ENCODE results near the gene TRIM24.
"Not testable (repeated sequence)": the region's sequence is repeated elsewhere in the genome, so short reads cannot be mapped to it uniquely, and the experiment has no call there.

TRIM24 gene

GRCh38 chr7:138491612-138492386 is 31.7 kb downstream of the TRIM24 start:
- DNase-seq = no peak
- H3K4me3 ChIP-seq (ENCODE audit: insufficient read depth, low read depth, low read length, poor library complexity, severe bottlenecking) = no peak overlapping the region
- H3K9me3 ChIP-seq (ENCODE audit: control insufficient read depth, low read length) = no peaks in the 10 kb centered on the region
- H3K36me3 ChIP-seq (ENCODE audit: control insufficient read depth, insufficient read depth, low read length) = no peaks in the 10 kb centered on the region
- no peaks in the 10 kb centered on the region for H3K4me1 ChIP-seq (ENCODE audit: control insufficient read depth, insufficient read depth, low read length, poor library complexity, severe bottlenecking)
- H3K27me3 ChIP-seq (replicated peaks; ENCODE audit: control insufficient read depth, insufficient read depth, low read length, poor library complexity, severe bottlenecking) = no peaks in the 10 kb centered on the region
- no peak overlapping the region for H3K27ac ChIP-seq (ENCODE audit: insufficient read depth, low read length, poor library complexity, severe bottlenecking)

- H3K9me3 ChIP-seq (ENCODE audit: control insufficient read depth, low read length) = no peaks in the 10 kb centered on the region
- DNase-seq = no peak
- no peaks in the 10 kb centered on the region for H3K36me3 ChIP-seq (ENCODE audit: control insufficient read depth, insufficient read depth, low read length)
- no peak overlapping the region for H3K27ac ChIP-seq (ENCODE audit: insufficient read depth, low read length, poor library complexity, severe bottlenecking)
- H3K4me3 ChIP-seq (ENCODE audit: insufficient read depth, low read depth, low read length, poor library complexity, severe bottlenecking) = no peak overlapping the region
- H3K4me1 ChIP-seq (ENCODE audit: control insufficient read depth, insufficient read depth, low read length, poor library complexity, severe bottlenecking) = no peaks in the 10 kb centered on the region
- no peaks in the 10 kb centered on the region for H3K27me3 ChIP-seq (replicated peaks; ENCODE audit: control insufficient read depth, insufficient read depth, low read length, poor library complexity, severe bottlenecking)
Observed at GRCh38 chr7:138492423-138492822, 32.4 kb downstream of the TRIM24 start.

GRCh38 chr7:138493535-138493934 is 33.5 kb downstream of the TRIM24 start:
- Histone ChIP-seq H3K27ac (ENCODE audit: insufficient read depth, low read length, poor library complexity, severe bottlenecking) (no peak overlapping the region), H3K27me3 (replicated peaks; ENCODE audit: control insufficient read depth, insufficient read depth, low read length, poor library complexity, severe bottlenecking) (no peaks in the 10 kb centered on the region), H3K9me3 (ENCODE audit: control insufficient read depth, low read length) (no peaks in the 10 kb centered on the region), H3K36me3 (ENCODE audit: control insufficient read depth, insufficient read depth, low read length) (no peaks in the 10 kb centered on the region), H3K4me1 (ENCODE audit: control insufficient read depth, insufficient read depth, low read length, poor library complexity, severe bottlenecking) (no peaks in the 10 kb centered on the region), H3K4me3 (ENCODE audit: insufficient read depth, low read depth, low read length, poor library complexity, severe bottlenecking) (no peak overlapping the region)
- no peak for DNase-seq

GRCh38 chr7:138495485-138495884 is 35.4 kb downstream of the TRIM24 start:
- DNase-seq = no peak
- no peaks in the 10 kb centered on the region for H3K36me3 ChIP-seq (ENCODE audit: control insufficient read depth, insufficient read depth, low read length)
- H3K9me3 ChIP-seq (ENCODE audit: control insufficient read depth, low read length) = no peaks in the 10 kb centered on the region
- no peak overlapping the region for H3K4me3 ChIP-seq (ENCODE audit: insufficient read depth, low read depth, low read length, poor library complexity, severe bottlenecking)
- no peaks in the 10 kb centered on the region for H3K4me1 ChIP-seq (ENCODE audit: control insufficient read depth, insufficient read depth, low read length, poor library complexity, severe bottlenecking)
- no peak overlapping the region for H3K27ac ChIP-seq (ENCODE audit: insufficient read depth, low read length, poor library complexity, severe bottlenecking)
- no peaks in the 10 kb centered on the region for H3K27me3 ChIP-seq (replicated peaks; ENCODE audit: control insufficient read depth, insufficient read depth, low read length, poor library complexity, severe bottlenecking)

GRCh38 chr7:138499340-138499739 is 39.3 kb downstream of the TRIM24 start:
- Histone ChIP-seq H3K36me3 (ENCODE audit: control insufficient read depth, insufficient read depth, low read length) (no peaks in the 10 kb centered on the region), H3K4me3 (ENCODE audit: insufficient read depth, low read depth, low read length, poor library complexity, severe bottlenecking) (no peak overlapping the region), H3K27me3 (replicated peaks; ENCODE audit: control insufficient read depth, insufficient read depth, low read length, poor library complexity, severe bottlenecking) (no peaks in the 10 kb centered on the region), H3K27ac (ENCODE audit: insufficient read depth, low read length, poor library complexity, severe bottlenecking) (no peak overlapping the region), H3K9me3 (ENCODE audit: control insufficient read depth, low read length) (no peaks in the 10 kb centered on the region), H3K4me1 (ENCODE audit: control insufficient read depth, insufficient read depth, low read length, poor library complexity, severe bottlenecking) (no peaks in the 10 kb centered on the region)
- DNase-seq = no peak

GRCh38 chr7:138500303-138500702 is 40.2 kb downstream of the TRIM24 start:
- not testable (repeated sequence) for DNase-seq; H3K27ac ChIP-seq (ENCODE audit: insufficient read depth, low read length, poor library complexity, severe bottlenecking); H3K4me3 ChIP-seq (ENCODE audit: insufficient read depth, low read depth, low read length, poor library complexity, severe bottlenecking); H3K36me3 ChIP-seq (ENCODE audit: control insufficient read depth, insufficient read depth, low read length); H3K27me3 ChIP-seq (replicated peaks; ENCODE audit: control insufficient read depth, insufficient read depth, low read length, poor library complexity, severe bottlenecking); H3K4me1 ChIP-seq (ENCODE audit: control insufficient read depth, insufficient read depth, low read length, poor library complexity, severe bottlenecking); H3K9me3 ChIP-seq (ENCODE audit: control insufficient read depth, low read length)

- Histone ChIP-seq H3K4me3 (ENCODE audit: insufficient read depth, low read depth, low read length, poor library complexity, severe bottlenecking) (no peak overlapping the region), H3K27ac (ENCODE audit: insufficient read depth, low read length, poor library complexity, severe bottlenecking) (no peak overlapping the region), H3K27me3 (replicated peaks; ENCODE audit: control insufficient read depth, insufficient read depth, low read length, poor library complexity, severe bottlenecking) (no peaks in the 10 kb centered on the region), H3K36me3 (ENCODE audit: control insufficient read depth, insufficient read depth, low read length) (no peaks in the 10 kb centered on the region), H3K9me3 (ENCODE audit: control insufficient read depth, low read length) (no peaks in the 10 kb centered on the region), H3K4me1 (ENCODE audit: control insufficient read depth, insufficient read depth, low read length, poor library complexity, severe bottlenecking) (no peaks in the 10 kb centered on the region)
- no peak for DNase-seq
Observed at GRCh38 chr7:138500892-138501291, 40.8 kb downstream of the TRIM24 start.

GRCh38 chr7:138502023-138502767 is 42.1 kb downstream of the TRIM24 start:
- Histone ChIP-seq H3K4me3 (ENCODE audit: insufficient read depth, low read depth, low read length, poor library complexity, severe bottlenecking) (no peak overlapping the region), H3K4me1 (ENCODE audit: control insufficient read depth, insufficient read depth, low read length, poor library complexity, severe bottlenecking) (no peaks in the 10 kb centered on the region), H3K27me3 (replicated peaks; ENCODE audit: control insufficient read depth, insufficient read depth, low read length, poor library complexity, severe bottlenecking) (no peaks in the 10 kb centered on the region), H3K36me3 (ENCODE audit: control insufficient read depth, insufficient read depth, low read length) (no peaks in the 10 kb centered on the region), H3K9me3 (ENCODE audit: control insufficient read depth, low read length) (no peaks in the 10 kb centered on the region), H3K27ac (ENCODE audit: insufficient read depth, low read length, poor library complexity, severe bottlenecking) (no peak overlapping the region)
- no peak for DNase-seq

GRCh38 chr7:138505361-138505873 is 45.4 kb downstream of the TRIM24 start:
- Histone ChIP-seq H3K36me3 (ENCODE audit: control insufficient read depth, insufficient read depth, low read length) (no peaks in the 10 kb centered on the region), H3K27me3 (replicated peaks; ENCODE audit: control insufficient read depth, insufficient read depth, low read length, poor library complexity, severe bottlenecking) (no peaks in the 10 kb centered on the region), H3K4me3 (ENCODE audit: insufficient read depth, low read depth, low read length, poor library complexity, severe bottlenecking) (no peak overlapping the region), H3K4me1 (ENCODE audit: control insufficient read depth, insufficient read depth, low read length, poor library complexity, severe bottlenecking) (no peaks in the 10 kb centered on the region), H3K27ac (ENCODE audit: insufficient read depth, low read length, poor library complexity, severe bottlenecking) (no peak overlapping the region), H3K9me3 (ENCODE audit: control insufficient read depth, low read length) (no peaks in the 10 kb centered on the region)
- no peak for DNase-seq

- Histone ChIP-seq H3K27me3 (replicated peaks; ENCODE audit: control insufficient read depth, insufficient read depth, low read length, poor library complexity, severe bottlenecking) (no peaks in the 10 kb centered on the region), H3K36me3 (ENCODE audit: control insufficient read depth, insufficient read depth, low read length) (peaks cover 4% of the 10 kb centered on the region), H3K4me3 (ENCODE audit: insufficient read depth, low read depth, low read length, poor library complexity, severe bottlenecking) (no peak overlapping the region), H3K4me1 (ENCODE audit: control insufficient read depth, insufficient read depth, low read length, poor library complexity, severe bottlenecking) (no peaks in the 10 kb centered on the region), H3K27ac (ENCODE audit: insufficient read depth, low read length, poor library complexity, severe bottlenecking) (no peak overlapping the region), H3K9me3 (ENCODE audit: control insufficient read depth, low read length) (no peaks in the 10 kb centered on the region)
- DNase-seq = no peak
Observed at GRCh38 chr7:138506764-138507163, 46.7 kb downstream of the TRIM24 start.

All from effector memory CD4-positive, alpha-beta T cell (primary cell).